Spinal cord (tissue), 10 donors: ENCODE results near the gene CWH43. TPM values are rescaled to one million over a fixed set of nuclear protein-coding genes. Genes with fewer than 3 reads are reported as not detected.

Experiments
- DNase-seq, 6 donors: peaks; one replicate each; pipeline versions ENCODE4 v3.0.0 to v3.0.0-alpha.2; 2013 to 2015; ENCODE audit warnings: low spot score in 6 of 6, low read depth in 4 of 6
- H3K27ac ChIP-seq: one replicate; pipeline ENCODE4 v1.5.1; 2013; ENCODE audit warnings: low read depth, low read length, control low read depth
- H3K27me3 ChIP-seq: one replicate; pipeline ENCODE4 v1.6.1; 2013; ENCODE audit warnings: low read length; ENCODE audit not compliant: control insufficient read depth, insufficient read depth
- H3K36me3 ChIP-seq: one replicate; pipeline ENCODE4 v1.6.1; 2013; ENCODE audit warnings: low read length; ENCODE audit not compliant: control insufficient read depth, insufficient read depth
- H3K4me1 ChIP-seq: one replicate; pipeline ENCODE4 v1.6.1; 2013; ENCODE audit warnings: low read length; ENCODE audit not compliant: control insufficient read depth, insufficient read depth
- H3K4me3 ChIP-seq: one replicate; pipeline ENCODE4 v1.5.1; 2013; ENCODE audit warnings: low read depth, low read length, control low read depth
- H3K9me3 ChIP-seq: one replicate; pipeline ENCODE4 v1.6.1; 2013; ENCODE audit warnings: low read length; ENCODE audit not compliant: control insufficient read depth, insufficient read depth
- WGBS: methylation state at CpG from one replicate; pipeline ENCODE4 v1.1.5; 2013; ENCODE audit warnings: missing lambda C conversion rate; ENCODE audit not compliant: insufficient coverage; 5-methylcytosine and 5-hydroxymethylcytosine counted together
- polyA plus RNA-seq, 2 donors: library from polyadenylated mRNA; unstranded; fragments of 120-200 nt; gene quantifications; one replicate each; pipeline ENCODE4 v1.2.1, GENCODE V29; 2013; ENCODE audit not compliant: insufficient read length in 2 of 2
- total RNA-seq, 2 donors: library from RNA; depleted of rRNA in 1 of 2; stranded (reverse); fragments of 120-200 nt in 1 of 2; fragments of >200 nt in 1 of 2; gene quantifications; one replicate each; pipeline versions ENCODE4 v1.2.3 to v1.2.4, GENCODE V29; 2013 to 2014
- donor health status: healthy.

The CWH43 gene
- total and polyA plus RNA-seq, 4 donors: 0.11 TPM; not detected in 3

DNA sequence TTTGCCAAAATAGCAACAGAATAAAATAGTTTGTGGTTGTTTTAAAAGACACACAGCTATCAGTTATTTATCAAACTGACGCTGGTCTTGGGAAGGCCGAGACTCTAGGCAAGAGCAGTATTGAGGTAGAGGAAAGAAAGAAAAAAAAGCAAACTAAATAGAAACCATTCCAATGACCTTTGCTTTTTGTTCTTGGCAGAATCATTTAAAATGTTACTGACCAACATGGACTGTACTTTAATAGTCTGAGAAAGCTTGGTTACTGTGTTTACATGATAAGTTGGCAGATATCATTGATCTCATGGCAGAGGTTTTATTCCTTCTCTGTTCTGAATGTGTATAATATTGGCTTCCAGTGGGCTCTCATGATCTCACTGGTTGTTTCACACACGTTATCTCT is 11.9 kb downstream of the CWH43 start:
- H3K27me3 ChIP-seq: no peaks in the 10 kb centered on the region
- no CpG with 5 or more reads among the region's 3 CpGs for WGBS
- no peak overlapping the region for H3K4me3 ChIP-seq
- no peak for DNase-seq
- H3K27ac ChIP-seq: no peak overlapping the region
- H3K36me3 ChIP-seq: no peaks in the 10 kb centered on the region
- H3K4me1 ChIP-seq: no peaks in the 10 kb centered on the region
- H3K9me3 ChIP-seq: no peaks in the 10 kb centered on the region

DNA sequence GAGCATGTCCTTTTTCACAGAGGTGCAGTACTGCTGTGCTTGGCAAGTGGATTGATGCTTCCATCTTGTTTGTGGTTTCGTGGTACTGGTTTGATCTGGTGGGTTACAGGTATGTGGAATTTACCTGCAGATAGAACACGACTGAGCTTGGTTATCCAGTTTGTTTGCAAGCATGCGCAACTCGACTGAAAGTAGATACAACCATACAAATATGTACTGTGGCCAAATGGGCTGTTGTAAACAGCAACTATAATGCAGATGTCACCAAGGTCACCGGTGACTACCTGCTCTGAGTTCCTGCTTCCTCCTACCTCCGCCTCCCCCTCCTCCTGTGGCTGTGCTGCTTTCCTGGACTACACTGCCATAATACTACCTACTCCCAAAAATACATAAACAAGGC is 12.4 kb downstream of the CWH43 start:
- Histone ChIP-seq H3K27me3 (no peaks in the 10 kb centered on the region), H3K36me3 (no peaks in the 10 kb centered on the region), H3K27ac (no peak overlapping the region), H3K4me1 (no peaks in the 10 kb centered on the region), H3K9me3 (no peaks in the 10 kb centered on the region), H3K4me3 (no peak overlapping the region)
- DNase-seq: no peak
- WGBS: 66% methylated on average over 3 of the region's 6 CpGs

DNA sequence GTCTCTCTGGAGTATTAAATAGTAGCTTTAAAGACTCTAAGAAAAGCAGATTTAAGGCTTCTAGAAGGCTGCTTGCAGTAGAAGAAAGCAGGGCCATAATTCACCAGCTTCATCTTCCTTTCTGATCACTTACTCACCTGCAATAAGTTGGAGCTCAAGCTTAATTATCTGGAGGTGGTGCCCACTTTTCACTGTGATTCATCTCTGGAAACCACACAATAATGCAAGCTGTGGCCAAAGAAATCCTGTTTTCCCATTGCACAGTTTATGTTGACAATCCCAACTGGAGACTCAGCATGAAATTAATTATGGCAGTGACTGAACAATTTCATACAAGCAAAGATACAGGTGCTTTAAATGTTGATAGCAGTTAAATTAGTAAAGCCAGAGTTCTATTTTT is 14.7 kb downstream of the CWH43 start:
- Histone ChIP-seq H3K4me3 (no peak overlapping the region), H3K27ac (no peak overlapping the region), H3K27me3 (no peaks in the 10 kb centered on the region), H3K36me3 (no peaks in the 10 kb centered on the region), H3K4me1 (no peaks in the 10 kb centered on the region), H3K9me3 (no peaks in the 10 kb centered on the region)
- DNase-seq: no peak

DNA sequence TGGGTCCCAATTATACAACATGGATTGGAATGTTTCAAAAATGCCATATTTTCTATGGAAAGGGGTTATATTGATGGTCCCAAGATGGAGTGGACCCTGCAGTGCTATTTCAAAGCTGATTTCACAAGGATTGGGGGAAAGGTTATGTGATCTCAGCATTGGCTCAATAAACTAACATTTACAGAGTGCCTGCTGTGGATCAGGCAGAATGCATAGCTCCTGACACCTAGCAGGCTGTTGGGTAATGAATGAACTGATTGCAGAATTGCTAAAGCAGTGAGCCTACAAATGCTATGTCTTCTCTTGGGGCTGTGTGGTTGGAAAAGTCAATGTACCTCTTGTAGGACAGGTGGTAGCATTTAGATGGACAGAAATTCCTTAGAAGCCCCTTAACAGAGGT is 16.9 kb downstream of the CWH43 start:
- Histone ChIP-seq H3K36me3 (no peaks in the 10 kb centered on the region), H3K27me3 (no peaks in the 10 kb centered on the region), H3K9me3 (no peaks in the 10 kb centered on the region), H3K4me3 (no peak overlapping the region), H3K4me1 (no peaks in the 10 kb centered on the region), H3K27ac (no peak overlapping the region)
- no peak for DNase-seq

DNA sequence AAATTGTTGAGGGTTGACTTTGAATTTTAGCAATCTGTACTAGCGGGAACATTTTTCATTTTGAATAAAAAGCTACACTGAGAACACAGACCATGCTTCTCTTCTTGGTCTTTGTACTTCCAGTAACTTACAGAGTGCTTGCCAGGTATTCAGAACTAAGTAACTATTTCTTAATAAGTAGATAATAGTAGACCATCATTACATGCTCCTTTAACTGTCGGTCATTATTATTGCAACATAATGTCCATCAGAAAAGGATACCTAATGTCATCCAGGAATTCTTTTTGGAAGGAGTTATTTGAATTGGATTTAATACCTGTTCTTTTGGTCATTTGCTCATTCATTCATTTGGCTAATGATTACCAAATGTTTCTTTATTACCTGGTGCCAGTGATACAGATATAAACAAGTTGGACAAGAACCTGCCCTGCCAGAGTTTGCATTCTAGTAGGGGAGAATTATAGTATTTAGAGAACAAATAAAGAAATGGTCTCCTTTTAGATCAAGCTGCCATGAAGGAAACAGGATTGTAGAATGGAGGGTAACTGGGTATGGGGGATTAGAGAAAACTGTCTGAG is 32.7 kb downstream of the CWH43 start:
- no peak overlapping the region for H3K27ac ChIP-seq
- H3K9me3 ChIP-seq: no peaks in the 10 kb centered on the region
- no peaks in the 10 kb centered on the region for H3K4me1 ChIP-seq
- WGBS: no CpG with 5 or more reads among the region's 2 CpGs
- no peaks in the 10 kb centered on the region for H3K36me3 ChIP-seq
- no peak for DNase-seq
- H3K27me3 ChIP-seq: no peaks in the 10 kb centered on the region
- H3K4me3 ChIP-seq: no peak overlapping the region

DNA sequence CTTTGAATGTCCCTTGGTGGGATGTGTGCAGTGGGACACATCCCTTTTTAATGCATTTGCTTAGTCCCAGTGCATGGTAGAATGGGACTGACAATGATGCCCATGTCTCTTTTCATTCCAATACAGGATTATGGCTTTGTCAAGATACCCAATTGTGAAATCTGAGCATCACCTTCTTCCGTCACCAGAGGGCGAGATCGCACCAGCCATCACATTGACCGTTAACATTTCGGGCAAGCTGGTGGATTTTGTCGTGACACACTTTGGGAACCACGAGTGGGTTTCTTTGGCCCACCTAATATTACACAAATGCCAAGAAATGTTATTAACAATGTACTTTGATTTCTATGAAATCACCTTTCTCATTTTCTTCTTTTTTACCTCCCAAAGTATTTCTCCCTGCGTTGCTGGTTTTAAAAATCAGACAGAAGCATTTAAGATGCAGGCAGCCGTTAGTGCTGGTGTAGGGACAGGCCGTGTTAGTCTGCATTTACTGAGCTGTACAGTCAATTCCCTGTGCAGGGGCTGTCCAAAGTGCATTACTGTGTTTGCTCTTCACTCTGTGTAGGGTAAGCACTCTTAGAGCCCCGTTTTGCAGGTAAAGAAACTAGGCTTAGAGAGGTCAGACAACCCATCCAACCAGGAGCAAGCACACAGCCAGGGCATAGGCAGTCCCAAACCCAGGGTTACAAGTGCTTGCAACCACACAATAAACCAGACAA is 46.5 kb downstream of the CWH43 start:
- Histone ChIP-seq H3K36me3 (no peaks in the 10 kb centered on the region), H3K9me3 (peaks cover 3% of the 10 kb centered on the region), H3K27me3 (no peaks in the 10 kb centered on the region), H3K4me1 (no peaks in the 10 kb centered on the region), H3K27ac (no peak overlapping the region), H3K4me3 (no peak overlapping the region)
- DNase-seq: peak in 1 of 6 donors; percentile 1
- WGBS: 52% methylated on average over 4 of the region's 11 CpGs

DNA sequence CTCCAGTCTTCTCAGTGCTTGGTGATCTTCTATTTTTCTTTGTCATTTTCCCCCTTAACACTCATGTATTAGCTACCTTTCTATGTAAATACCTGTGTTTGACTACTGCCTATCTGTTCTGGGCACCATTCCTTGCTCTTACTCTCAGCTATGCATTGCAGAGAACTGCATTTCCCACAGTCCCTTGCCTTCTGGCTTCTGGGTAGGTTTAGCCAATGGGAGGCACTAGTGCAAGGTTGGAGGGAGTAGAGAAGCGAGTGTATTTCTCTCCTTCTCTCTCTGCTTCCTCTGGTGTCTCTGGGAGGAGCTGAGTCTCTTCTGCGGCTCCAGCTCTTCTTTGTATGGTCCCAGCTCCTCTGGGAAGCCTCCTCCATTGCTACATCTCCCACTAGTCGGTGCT is 50.5 kb downstream of the CWH43 start:
- DNase-seq: no peak
- H3K27me3 ChIP-seq: no peaks in the 10 kb centered on the region
- WGBS: no CpG with 5 or more reads among the region's 3 CpGs
- no peaks in the 10 kb centered on the region for H3K4me1 ChIP-seq
- no peaks in the 10 kb centered on the region for H3K36me3 ChIP-seq
- no peak overlapping the region for H3K27ac ChIP-seq
- no peak overlapping the region for H3K4me3 ChIP-seq
- peaks cover 5% of the 10 kb centered on the region for H3K9me3 ChIP-seq

DNA sequence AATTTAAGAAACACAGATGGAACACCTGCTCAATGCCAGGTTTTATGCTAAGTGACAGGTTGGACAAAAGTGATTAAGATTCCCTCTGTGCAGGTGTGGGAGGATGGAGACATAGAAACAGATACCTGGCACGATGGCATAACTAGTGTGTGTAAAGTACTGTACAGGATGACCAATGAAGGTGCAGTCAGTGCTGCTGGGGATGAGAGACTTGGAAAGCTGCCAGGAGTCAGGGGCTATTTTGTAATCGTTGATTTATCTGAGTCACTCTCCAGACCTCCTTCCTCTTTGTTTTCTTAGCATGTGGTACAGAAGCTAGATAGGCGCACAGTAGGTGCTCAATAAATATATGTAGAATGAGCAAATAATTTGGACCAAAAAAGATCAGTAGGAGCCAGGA is 58.2 kb downstream of the CWH43 start:
- H3K27ac ChIP-seq: no peak overlapping the region
- H3K27me3 ChIP-seq: no peaks in the 10 kb centered on the region
- no peak for DNase-seq
- peaks cover 4% of the 10 kb centered on the region for H3K9me3 ChIP-seq
- H3K4me3 ChIP-seq: no peak overlapping the region
- H3K4me1 ChIP-seq: no peaks in the 10 kb centered on the region
- H3K36me3 ChIP-seq: no peaks in the 10 kb centered on the region
- 50% methylated on average over 1 of the region's 3 CpGs for WGBS

DNA sequence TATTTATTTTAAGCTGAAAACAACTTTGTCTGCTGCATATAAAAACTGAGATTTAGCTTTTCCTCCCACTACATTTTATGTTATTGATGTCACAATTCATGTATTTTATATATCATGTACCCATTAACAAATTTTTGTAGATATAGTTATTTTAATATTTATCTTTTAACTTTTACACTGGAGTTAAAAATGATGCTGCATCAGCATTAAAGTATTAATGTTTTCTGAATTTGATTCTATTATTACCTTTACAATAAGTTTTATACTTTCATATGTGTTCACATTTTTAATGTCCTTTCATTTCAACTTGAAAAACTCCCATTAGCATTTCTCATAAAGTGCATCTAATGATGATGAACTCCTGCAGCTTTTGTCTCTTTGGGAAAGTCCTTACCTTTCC is 72.2 kb downstream of the CWH43 start:
- H3K27me3 ChIP-seq: no peaks in the 10 kb centered on the region
- peaks cover 8% of the 10 kb centered on the region for H3K9me3 ChIP-seq
- H3K4me1 ChIP-seq: no peaks in the 10 kb centered on the region
- no peak overlapping the region for H3K4me3 ChIP-seq
- no peaks in the 10 kb centered on the region for H3K36me3 ChIP-seq
- DNase-seq: no peak
- no peak overlapping the region for H3K27ac ChIP-seq

DNA sequence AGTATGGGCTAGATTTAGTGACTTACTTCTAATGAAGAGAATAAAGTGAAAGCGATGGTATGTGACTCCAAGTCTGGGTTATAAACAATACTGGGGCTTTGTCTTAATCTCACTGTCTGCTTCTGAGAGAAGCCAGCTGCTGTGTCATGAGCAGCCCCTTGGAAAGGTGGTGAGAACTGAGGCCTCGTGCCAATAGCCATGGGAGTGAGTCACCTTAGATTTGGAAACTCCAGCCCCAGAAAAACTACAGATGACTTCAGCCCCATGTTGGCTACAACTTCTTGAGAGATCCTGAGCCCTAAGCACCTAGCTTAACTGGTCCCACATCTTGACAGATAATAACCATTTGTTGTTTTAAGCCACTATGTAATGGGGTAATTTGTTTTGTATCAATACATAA is 77.6 kb downstream of the CWH43 start:
- no peak for DNase-seq
- Histone ChIP-seq H3K9me3 (peaks cover 6% of the 10 kb centered on the region), H3K36me3 (no peaks in the 10 kb centered on the region), H3K4me1 (no peaks in the 10 kb centered on the region), H3K27me3 (no peaks in the 10 kb centered on the region), H3K4me3 (no peak overlapping the region), H3K27ac (no peak overlapping the region)
- WGBS: no CpG with 5 or more reads among the region's 2 CpGs
